Stimulated activated naive CD4-positive, alpha-beta T cell (primary cell): ENCODE data around the gene DOC2A.

ENCODE experiments used
- DNase-seq, 6 experiments: peaks; one replicate each; lab custom pipeline; 2025; lab: John Stamatoyannopoulos, UW

DOC2A gene

GRCh38 chr16:29989111-29989858, 21.5 kb downstream of the DOC2A start:
- no peak for DNase-seq

- no peak for DNase-seq
These were observed 22.3 kb downstream of the DOC2A start for GRCh38 chr16:29988346-29989075.

- no peak for DNase-seq
These were observed 23.3 kb downstream of the DOC2A start for GRCh38 chr16:29987371-29988085.

GRCh38 chr16:29986931-29987330, 23.9 kb downstream of the DOC2A start:
- no peak for DNase-seq

- no peak for DNase-seq
These were observed 24.6 kb downstream of the DOC2A start for GRCh38 chr16:29986231-29986630.

- DNase-seq, result no peak
These were observed 25.5 kb downstream of the DOC2A start for GRCh38 chr16:29985271-29985811.

- DNase-seq, result no peak
These were observed 26.1 kb downstream of the DOC2A start for GRCh38 chr16:29984764-29985147.

- no peak for DNase-seq
These were observed 26.6 kb downstream of the DOC2A start for GRCh38 chr16:29984137-29984763.

- DNase-seq, result no peak
These were observed 27.2 kb downstream of the DOC2A start for GRCh38 chr16:29983420-29984136.

GRCh38 chr16:29982560-29983419, 28.0 kb downstream of the DOC2A start:
- DNase-seq, result no peak

- DNase-seq, result no peak
These were observed 32.1 kb downstream of the DOC2A start for GRCh38 chr16:29978564-29979270.

- no peak for DNase-seq
These were observed 32.7 kb downstream of the DOC2A start for GRCh38 chr16:29978081-29978480.

GRCh38 chr16:29977063-29977825, 33.6 kb downstream of the DOC2A start:
- DNase-seq, result no peak

GRCh38 chr16:29975811-29976511, 34.9 kb downstream of the DOC2A start:
- DNase-seq, result no peak

GRCh38 chr16:29975134-29975538, 35.7 kb downstream of the DOC2A start:
- no peak for DNase-seq

GRCh38 chr16:29974291-29975133, 36.3 kb downstream of the DOC2A start:
- DNase-seq, result peak in 3 of 6 experiments; percentile 14 to 42 (median 38)
